Measurements from ENCODE around the gene NGRN.

GRCh38 chr15:90241343-90242192, 23.9 kb upstream of the NGRN start:
- TF ChIP-seq E2F6 (IDR thresholded peaks at IDR 0.05) (no peak), EZH2 (IDR thresholded peaks at IDR 0.05; ENCODE audit: low read depth, low read length, severe bottlenecking) (no peak), POU5F1 (IDR thresholded peaks at IDR 0.05; ENCODE audit: low read depth, low read length) (no peak), HDAC6 (IDR thresholded peaks at IDR 0.05; ENCODE audit: low read depth, low read length) (no peak), CTCF (IDR thresholded peaks at IDR 0.05; ENCODE audit: control extremely low read depth in 1 of 3, insufficient read depth in 1 of 3, low read depth in 1 of 3, low read length in 3 of 3) (no peak)
